Measurements from ENCODE around the gene TNNC1.

The TNNC1 gene

GRCh38 chr3:52483577-52484381 is 29.9 kb upstream of the TNNC1 start:
- no peak for FAIRE-seq

- no peak for FAIRE-seq
These were observed 29.2 kb upstream of the TNNC1 start for GRCh38 chr3:52483081-52483480.

- FAIRE-seq, result no peak
These were observed 28.1 kb upstream of the TNNC1 start for GRCh38 chr3:52481819-52482521.

- FAIRE-seq, result no peak
These were observed 27.2 kb upstream of the TNNC1 start for GRCh38 chr3:52480768-52481715.

- no peak for FAIRE-seq
These were observed 26.2 kb upstream of the TNNC1 start for GRCh38 chr3:52479877-52480575.

- FAIRE-seq, result no peak
These were observed 25.4 kb upstream of the TNNC1 start for GRCh38 chr3:52479037-52479876.

- FAIRE-seq, result no peak
These were observed 23.9 kb upstream of the TNNC1 start for GRCh38 chr3:52477796-52478095.

GRCh38 chr3:52477076-52477795 is 23.4 kb upstream of the TNNC1 start:
- no peak for FAIRE-seq

- FAIRE-seq, result no peak
These were observed 19.2 kb upstream of the TNNC1 start for GRCh38 chr3:52473026-52473425.

GRCh38 chr3:52472239-52473000 is 18.6 kb upstream of the TNNC1 start:
- no peak for FAIRE-seq

GRCh38 chr3:52471371-52472238 is 17.8 kb upstream of the TNNC1 start:
- no peak for FAIRE-seq

GRCh38 chr3:52470920-52471319 is 17.1 kb upstream of the TNNC1 start:
- FAIRE-seq, result no peak

- no peak for FAIRE-seq
These were observed 15.2 kb upstream of the TNNC1 start for GRCh38 chr3:52469001-52469400.

- FAIRE-seq, result no peak
These were observed 14.5 kb upstream of the TNNC1 start for GRCh38 chr3:52468336-52468735.

- FAIRE-seq, result no peak
These were observed 9.6 kb upstream of the TNNC1 start for GRCh38 chr3:52463416-52463815.

- FAIRE-seq, result no peak
These were observed 8.0 kb upstream of the TNNC1 start for GRCh38 chr3:52461874-52462273.

GRCh38 chr3:52458770-52459545 is 5.1 kb upstream of the TNNC1 start:
- FAIRE-seq, result no peak

GRCh38 chr3:52458031-52458760 is 4.4 kb upstream of the TNNC1 start:
- FAIRE-seq, result no peak
